GM13976 (cell line): Measurements from ENCODE around the gene MORC2.
A peak's percentile ranks its signal among the peaks of the same experiment; 100 is the strongest.

Source experiments
- DNase-seq: peaks from one replicate; pipeline ENCODE4 v3.0.0; 2012; ENCODE audit warnings: low spot score
- CTCF ChIP-seq: IDR thresholded peaks from 2 replicates; pipeline ENCODE4 v1.5.1; 2012; ENCODE audit warnings: borderline replicate concordance, mild to moderate bottlenecking; ENCODE audit not compliant: insufficient read depth; ENCODE audit errors: extremely low read depth, missing control alignments, control extremely low read depth
- in situ Hi-C: fragments of 300-500 bp; cut with MboI; formaldehyde crosslinking; loops from one replicate; pipeline ENCODE4 v1.12.0; 2022; ENCODE audit warnings: low sequenced_read_pairs, mixed read lengths, inconsistent platforms; ENCODE audit not compliant: unreplicated experiment

The MORC2 gene

GRCh38 chr22:30955153-30955552 is 13.4 kb downstream of the MORC2 start:
- no peak for DNase-seq
- no peak for TF ChIP-seq CTCF
- in situ Hi-C loops = no loop called here

- no peak for DNase-seq
- no peak for TF ChIP-seq CTCF
- in situ Hi-C loops = no loop called here
Measured at GRCh38 chr22:30953206-30953605, 15.4 kb downstream of the MORC2 start.

- no peak for DNase-seq
- in situ Hi-C loops = no loop called here
- TF ChIP-seq CTCF = no peak
Measured at GRCh38 chr22:30949934-30950660, 18.5 kb downstream of the MORC2 start.

GRCh38 chr22:30948930-30949342 is 19.6 kb downstream of the MORC2 start:
- DNase-seq = no peak
- no peak for TF ChIP-seq CTCF
- in situ Hi-C loops = no loop called here

- TF ChIP-seq CTCF = no peak
- in situ Hi-C loops = no loop called here
- peak; percentile 37 for DNase-seq
Measured at GRCh38 chr22:30947816-30948454, 20.6 kb downstream of the MORC2 start.

GRCh38 chr22:30947173-30947815 is 21.3 kb downstream of the MORC2 start:
- no peak for DNase-seq
- in situ Hi-C loops = no loop called here
- no peak for TF ChIP-seq CTCF
